ENCODE measurements around the gene TMPO.
A peak's percentile ranks its signal among the peaks of the same experiment; 100 is the strongest.
"Not testable (repeated sequence)": the region's sequence is repeated elsewhere in the genome, so short reads cannot be mapped to it uniquely, and the experiment has no call there.

Gene TMPO

GRCh38 chr12:98594050-98594835 is 78.9 kb downstream of the TMPO start:
- Histone ChIP-seq H4K20me1 (ENCODE audit: insufficient read depth, low read length) (peaks cover 19% of the 10 kb centered on the region), H3K4me1 (ENCODE audit: low read length) (0 out of 2 replicates have a peak, but pooled peaks cover 7% of the 10 kb centered on the region), H3K36me3 (replicated peaks; ENCODE audit: insufficient read depth, low read length) (peaks cover 5% of the 10 kb centered on the region), H3K9me3 (replicated peaks; ENCODE audit: insufficient read depth, low read length) (no peaks in the 10 kb centered on the region), H3K79me2 (ENCODE audit: low read length) (peaks cover 51% of the 10 kb centered on the region), H3K9ac (ENCODE audit: low read length) (peak overlapping the region; percentile 99), H3K9me2 (replicated peaks; ENCODE audit: insufficient read depth, low read length) (no peaks in the 10 kb centered on the region), H2AFZ (ENCODE audit: low read length) (peak overlapping the region; percentile 30; the same call in 1 of the 2 replicates), H3K4me3 (ENCODE audit: low read length) (peak overlapping the region; percentile 98), H3K4me2 (ENCODE audit: low read depth, low read length) (peak overlapping the region; percentile 72), H3K27ac (ENCODE audit: low read length) (peak overlapping the region; percentile 75), H3F3A (ENCODE audit: insufficient read depth, low read length) (0 out of 2 replicates have a peak, but pooled peaks cover 3% of the 10 kb centered on the region), H3K27me3 (replicated peaks; ENCODE audit: insufficient read depth, low read length) (no peaks in the 10 kb centered on the region)
- peak; percentile 21 for DNase-seq
- TF ChIP-seq EZH2 (optimal IDR thresholded peaks at IDR 0.05; ENCODE audit: low read depth, low read length) (no peak), EZH2phosphoT487 (IDR thresholded peaks at IDR 0.05; ENCODE audit: low read length) (no peak), CTCF (IDR thresholded peaks at IDR 0.05; ENCODE audit: low read length) (no peak)

GRCh38 chr12:98595243-98595988 is 80.0 kb downstream of the TMPO start:
- peak overlapping the region; percentile 99; the same call in 1 of the 2 replicates for H3K9ac ChIP-seq (ENCODE audit: low read length)
- 0 out of 2 replicates have a peak, but pooled peaks cover 7% of the 10 kb centered on the region for H3K4me1 ChIP-seq (ENCODE audit: low read length)
- no peaks in the 10 kb centered on the region for H3K9me3 ChIP-seq (replicated peaks; ENCODE audit: insufficient read depth, low read length)
- H3F3A ChIP-seq (ENCODE audit: insufficient read depth, low read length) = 0 out of 2 replicates have a peak, but pooled peaks cover 7% of the 10 kb centered on the region
- peak overlapping the region; percentile 98 for H3K4me3 ChIP-seq (ENCODE audit: low read length)
- H3K79me2 ChIP-seq (ENCODE audit: low read length) = peaks cover 59% of the 10 kb centered on the region
- H3K27me3 ChIP-seq (replicated peaks; ENCODE audit: insufficient read depth, low read length) = no peaks in the 10 kb centered on the region
- H2AFZ ChIP-seq (ENCODE audit: low read length) = no peak overlapping the region
- peaks cover 14% of the 10 kb centered on the region for H3K36me3 ChIP-seq (replicated peaks; ENCODE audit: insufficient read depth, low read length)
- DNase-seq = no peak
- H3K4me2 ChIP-seq (ENCODE audit: low read depth, low read length) = peak overlapping the region; percentile 72
- peaks cover 23% of the 10 kb centered on the region for H4K20me1 ChIP-seq (ENCODE audit: insufficient read depth, low read length)
- no peak overlapping the region for H3K27ac ChIP-seq (ENCODE audit: low read length)
- H3K9me2 ChIP-seq (replicated peaks; ENCODE audit: insufficient read depth, low read length) = no peaks in the 10 kb centered on the region
- TF ChIP-seq EZH2 (optimal IDR thresholded peaks at IDR 0.05; ENCODE audit: low read depth, low read length) (no peak), EZH2phosphoT487 (IDR thresholded peaks at IDR 0.05; ENCODE audit: low read length) (no peak), CTCF (IDR thresholded peaks at IDR 0.05; ENCODE audit: low read length) (no peak)

GRCh38 chr12:98597313-98597712 is 81.9 kb downstream of the TMPO start:
- Histone ChIP-seq H3K36me3 (replicated peaks; ENCODE audit: insufficient read depth, low read length) (peaks cover 19% of the 10 kb centered on the region), H3F3A (ENCODE audit: insufficient read depth, low read length) (peaks cover 12% of the 10 kb centered on the region; the same call in 1 of the 2 replicates), H3K79me2 (ENCODE audit: low read length) (peaks cover 59% of the 10 kb centered on the region), H4K20me1 (ENCODE audit: insufficient read depth, low read length) (peaks cover 23% of the 10 kb centered on the region)
- H3K4me3 ChIP-seq (ENCODE audit: low read length); H3K4me1 ChIP-seq (ENCODE audit: low read length); H3K27me3 ChIP-seq (replicated peaks; ENCODE audit: insufficient read depth, low read length); H3K9me2 ChIP-seq (replicated peaks; ENCODE audit: insufficient read depth, low read length); H3K4me2 ChIP-seq (ENCODE audit: low read depth, low read length); H3K9me3 ChIP-seq (replicated peaks; ENCODE audit: insufficient read depth, low read length); H3K27ac ChIP-seq (ENCODE audit: low read length); DNase-seq; H2AFZ ChIP-seq (ENCODE audit: low read length); H3K9ac ChIP-seq (ENCODE audit: low read length): not testable (repeated sequence)
